Esophagus muscularis mucosa (tissue), 4 donors: ENCODE data around the gene ACAN. TPM values are rescaled to one million over a fixed set of nuclear protein-coding genes. Genes with fewer than 3 reads are reported as not detected.

Experiments
- DNase-seq: peaks from one replicate; pipeline ENCODE4 v3.0.0-alpha.2; 2017; ENCODE audit errors: extremely low spot score
- H3K27ac ChIP-seq, 4 donors: fragments of 200-600 bp; sonication (generic); replicated peaks in 1 of 4; 1 replicate in 3 of 4; 2 replicates in 1 of 4; pipeline ENCODE4 v1.5.1; 2016 to 2019; ENCODE audit warnings: mild to moderate bottlenecking in 1 of 4
- H3K27me3 ChIP-seq, 4 donors: fragments of 200-600 bp; sonication (generic); one replicate each; pipeline versions ENCODE4 v1.5.1 to v1.6.0; 2016 to 2019
- H3K36me3 ChIP-seq, 4 donors: fragments of 200-600 bp; sonication (generic); one replicate each; pipeline ENCODE4 v1.5.1; 2016 to 2019
- H3K4me1 ChIP-seq, 4 donors: fragments of 200-600 bp; sonication (generic); one replicate each; pipeline ENCODE4 v1.5.1; 2016 to 2019
- H3K4me3 ChIP-seq, 4 donors: fragments of 200-600 bp; sonication (generic); 1 replicate in 2 of 4; 2 replicates in 2 of 4; pipeline ENCODE4 v1.5.1; 2016 to 2019; ENCODE audit warnings: mild to moderate bottlenecking in 4 of 4, moderate library complexity in 1 of 4
- H3K9me3 ChIP-seq, 4 donors: fragments of 200-600 bp; sonication (generic); 1 replicate in 3 of 4; 2 replicates in 1 of 4; pipeline ENCODE4 v1.5.1; 2016 to 2019
- CTCF ChIP-seq, 3 experiments: fragments of 200-600 bp in 2 of 3; fragments of 450-650 bp in 1 of 3; sonication (generic) in 2 of 3; IDR thresholded peaks; one replicate each; pipeline ENCODE4 v1.5.1; 2017 to 2019; ENCODE audit warnings: antibody characterized with exemption in 3 of 3, mild to moderate bottlenecking in 2 of 3, moderate library complexity in 1 of 3
- EP300 ChIP-seq: sonication (generic); formaldehyde crosslinking; IDR thresholded peaks from one replicate; pipeline ENCODE4 v1.6.1; 2017; ENCODE audit warnings: antibody characterized with exemption
- POLR2A ChIP-seq: fragments of 450-650 bp; IDR thresholded peaks from one replicate; pipeline ENCODE4 v1.6.1; 2017; ENCODE audit warnings: antibody characterized with exemption, moderate library complexity, mild to moderate bottlenecking, low read depth
- POLR2AphosphoS5 ChIP-seq, 2 donors: sonication (generic); formaldehyde crosslinking; IDR thresholded peaks; one replicate each; pipeline ENCODE4 v1.6.1; 2017; ENCODE audit warnings: antibody characterized with exemption in 2 of 2
- WGBS: methylation state at CpG from one replicate; pipeline ENCODE4 v1.1.5; 2018; 5-methylcytosine and 5-hydroxymethylcytosine counted together
- intact Hi-C: fragments of 100-400 bp; cut with DNase I; formaldehyde crosslinking; loops from one replicate; pipeline ENCODE4 v1.15.1; 2023
- total RNA-seq, 4 donors: library from RNA; depleted of rRNA; stranded (reverse); fragments of >200 nt; gene quantifications; one replicate each; pipeline versions ENCODE4 v1.1.0 to v1.2.1, GENCODE V29; 2016

ACAN gene
- total RNA-seq, 4 donors from 2014 or later = under 0.01 to 0.11 (median 0.06) TPM; not detected in 1

DNA sequence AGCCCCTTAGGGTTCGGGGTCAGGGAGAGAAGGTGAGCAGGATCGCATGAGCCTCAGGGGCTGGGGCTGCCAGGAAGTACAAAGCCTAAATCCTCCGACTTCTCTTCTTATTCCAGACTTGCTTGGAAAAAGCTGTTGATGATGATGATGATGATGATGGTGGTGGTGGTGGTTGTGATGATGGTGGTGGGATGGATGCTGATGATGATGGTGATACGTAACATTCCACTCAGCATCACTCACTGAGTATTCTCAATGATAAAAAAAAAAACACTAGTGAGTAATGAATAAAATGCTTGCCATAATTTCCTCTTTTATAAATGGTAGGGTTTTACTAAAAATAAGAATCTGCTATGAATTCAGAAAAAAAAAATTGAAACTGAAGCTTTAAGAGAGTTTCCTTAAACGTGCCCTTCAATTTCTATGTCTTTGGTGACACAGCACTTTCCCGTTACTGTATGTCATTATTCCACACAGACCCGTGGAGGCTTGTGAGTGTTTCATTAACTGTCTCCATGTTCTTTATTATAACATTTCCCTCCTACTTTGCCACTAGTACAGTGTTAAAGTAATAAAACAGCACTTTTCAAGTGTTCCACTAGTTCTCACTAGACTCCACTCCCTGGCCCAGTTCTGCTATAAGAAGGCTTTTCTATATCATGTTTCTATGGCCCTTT lies 5.4 kb upstream of the ACAN start:
- TF ChIP-seq POLR2A = no peak
- no peak for TF ChIP-seq CTCF (IDR thresholded peaks at IDR 0.05)
- TF ChIP-seq EP300 = no peak
- TF ChIP-seq POLR2AphosphoS5 (IDR thresholded peaks at IDR 0.05) = no peak
- Histone ChIP-seq H3K9me3 (no peaks in the 10 kb centered on the region), H3K27ac (no peak overlapping the region), H3K4me1 (peaks cover 0 to 2% (median under 1%) of the 10 kb centered on the region in 4 donors), H3K27me3 (peaks cover 0 to 78% (median 11%) of the 10 kb centered on the region in 4 donors), H3K4me3 (no peak overlapping the region), H3K36me3 (no peaks in the 10 kb centered on the region)
- no peak for DNase-seq
- 74% methylated on average over 7 of the region's 7 CpGs for WGBS
- intact Hi-C loops = no loop called here

DNA sequence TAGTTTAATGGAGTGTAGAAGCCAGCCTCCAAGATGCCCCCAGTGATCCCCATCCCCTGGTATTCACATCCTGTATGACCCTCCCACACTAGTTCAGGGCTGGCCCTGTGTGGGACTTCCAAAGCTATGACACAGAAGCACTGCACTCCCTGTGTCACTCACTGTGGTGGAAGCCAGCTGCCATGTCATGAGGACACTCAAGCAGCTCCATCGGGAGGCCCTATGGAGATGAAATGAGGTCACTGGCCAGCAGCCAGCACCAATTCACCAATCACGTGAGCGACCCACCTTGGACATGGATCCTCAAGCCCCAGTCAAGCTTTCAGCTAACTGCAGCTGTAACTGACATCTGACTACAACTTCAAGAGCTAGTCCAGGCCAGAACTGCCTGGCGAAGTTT lies 3.9 kb upstream of the ACAN start:
- H3K36me3 ChIP-seq = no peaks in the 10 kb centered on the region
- H3K27ac ChIP-seq = no peak overlapping the region
- TF ChIP-seq CTCF (IDR thresholded peaks at IDR 0.05) (no peak), EP300 (no peak), POLR2A (no peak), POLR2AphosphoS5 (IDR thresholded peaks at IDR 0.05) (no peak)
- peaks cover 0 to 85% (median 22%) of the 10 kb centered on the region in 4 donors for H3K27me3 ChIP-seq
- WGBS = 100% methylated on average over 2 of the region's 4 CpGs
- intact Hi-C loops = no loop called here
- H3K9me3 ChIP-seq = no peaks in the 10 kb centered on the region
- no peak overlapping the region for H3K4me3 ChIP-seq
- H3K4me1 ChIP-seq = peaks cover 0 to 13% (median 10%) of the 10 kb centered on the region in 4 donors
- DNase-seq = no peak

GRCh38 chr15:88800026-88800425 lies 3.2 kb upstream of the ACAN start:
- H3K9me3 ChIP-seq = no peaks in the 10 kb centered on the region
- no peak overlapping the region for H3K4me3 ChIP-seq
- H3K27ac ChIP-seq = no peak overlapping the region
- no peak for TF ChIP-seq POLR2AphosphoS5 (IDR thresholded peaks at IDR 0.05)
- no peak for TF ChIP-seq EP300
- no peak for TF ChIP-seq CTCF (IDR thresholded peaks at IDR 0.05)
- TF ChIP-seq POLR2A = no peak
- WGBS = 67% methylated on average over 1 of the region's 1 CpG
- H3K4me1 ChIP-seq = peaks cover 0 to 13% (median 10%) of the 10 kb centered on the region in 4 donors
- intact Hi-C loops = no loop called here
- no peaks in the 10 kb centered on the region for H3K36me3 ChIP-seq
- DNase-seq = no peak
- H3K27me3 ChIP-seq = peaks cover 0 to 85% (median 24%) of the 10 kb centered on the region in 4 donors

- no peak for TF ChIP-seq POLR2A
- no peak for TF ChIP-seq POLR2AphosphoS5 (IDR thresholded peaks at IDR 0.05)
- TF ChIP-seq CTCF (IDR thresholded peaks at IDR 0.05) = no peak
- 82% methylated on average over 4 of the region's 4 CpGs for WGBS
- Histone ChIP-seq H3K36me3 (no peaks in the 10 kb centered on the region), H3K27ac (no peak overlapping the region), H3K9me3 (no peaks in the 10 kb centered on the region), H3K4me3 (no peak overlapping the region), H3K4me1 (peaks cover 0 to 13% (median 10%) of the 10 kb centered on the region in 4 donors), H3K27me3 (peaks cover 0 to 85% (median 25%) of the 10 kb centered on the region in 4 donors)
- no peak for DNase-seq
- intact Hi-C loops = no loop called here
These were observed 2.5 kb upstream of the ACAN start for GRCh38 chr15:88800738-88801137.
